ENCODE results near the gene ZCCHC14.
"Not testable (repeated sequence)": the region's sequence is repeated elsewhere in the genome, so short reads cannot be mapped to it uniquely, and the experiment has no call there.

- TF ChIP-seq EZH2 (optimal IDR thresholded peaks at IDR 0.05; ENCODE audit: low read depth, low read length); CTCF (IDR thresholded peaks at IDR 0.05; ENCODE audit: low read length): not testable (repeated sequence)
Observed at GRCh38 chr16:87519170-87519569, 26.3 kb upstream of the ZCCHC14 start.
